HG03520 (cell line): Measurements from ENCODE around the gene E2F1.
"Not testable (repeated sequence)": the region's sequence is repeated elsewhere in the genome, so short reads cannot be mapped to it uniquely, and the experiment has no call there.

Experiments used
- ATAC-seq: cut with Tn5 transposase; IDR thresholded peaks from one replicate; pipeline ENCODE4 v1.9.1; 2021; ENCODE audit warnings: mild to moderate bottlenecking, moderate library complexity; ENCODE audit not compliant: unreplicated experiment

Gene E2F1

DNA sequence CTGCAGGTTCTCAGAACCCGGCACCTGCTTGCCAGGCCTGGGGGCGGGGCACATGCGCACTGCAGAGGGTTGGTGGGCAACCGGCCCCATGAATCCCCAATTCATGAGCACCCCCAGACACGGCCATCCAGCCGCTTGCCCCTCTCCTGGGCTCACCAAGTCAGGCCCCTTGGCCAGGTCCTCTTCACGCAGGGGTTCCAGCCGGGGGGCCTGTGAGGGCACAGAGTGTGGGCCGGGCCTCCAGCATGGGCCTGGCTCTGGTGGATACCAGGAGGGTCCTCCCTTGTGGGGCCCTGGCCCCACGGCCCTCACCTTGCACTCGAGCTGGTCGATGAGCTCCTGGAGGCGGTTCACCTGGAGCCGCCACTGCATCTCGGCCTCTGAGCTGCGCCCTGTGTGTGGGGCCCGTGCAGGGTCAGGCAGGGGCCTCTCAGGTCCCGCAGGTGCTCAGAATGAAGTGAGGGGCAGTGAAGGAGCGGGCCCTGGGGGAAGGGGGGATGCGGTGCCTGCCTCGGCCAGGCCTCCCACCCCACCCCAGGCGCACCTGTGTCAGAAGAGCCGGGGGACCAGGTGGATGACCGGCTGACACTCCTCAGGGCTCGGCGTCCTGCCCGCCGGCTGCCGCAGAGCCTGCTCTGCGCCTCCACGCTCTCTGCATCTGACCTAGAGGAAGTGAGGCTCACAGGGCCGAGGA is 26.7 kb downstream of the E2F1 start:
- no peak for ATAC-seq

DNA sequence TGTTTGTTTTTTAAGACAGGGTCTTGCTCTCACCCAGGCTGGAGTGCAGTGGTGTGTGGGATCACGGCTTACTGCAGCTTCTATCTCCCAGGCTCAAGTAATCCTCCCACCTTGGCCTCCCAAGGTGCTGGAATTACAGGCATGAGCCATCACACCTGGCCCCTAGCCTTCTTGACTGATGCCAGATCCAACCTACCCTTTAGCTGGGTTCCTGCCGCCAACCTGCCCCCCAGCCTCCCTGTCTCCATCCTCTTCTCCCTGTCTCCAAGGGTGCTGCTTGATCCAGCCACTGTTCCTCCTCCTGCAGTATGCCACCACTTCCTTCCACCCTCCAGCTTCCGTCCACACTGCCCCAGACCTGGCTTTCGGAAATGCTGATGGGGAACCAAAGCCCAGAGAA is 27.3 kb downstream of the E2F1 start:
- no peak for ATAC-seq

DNA sequence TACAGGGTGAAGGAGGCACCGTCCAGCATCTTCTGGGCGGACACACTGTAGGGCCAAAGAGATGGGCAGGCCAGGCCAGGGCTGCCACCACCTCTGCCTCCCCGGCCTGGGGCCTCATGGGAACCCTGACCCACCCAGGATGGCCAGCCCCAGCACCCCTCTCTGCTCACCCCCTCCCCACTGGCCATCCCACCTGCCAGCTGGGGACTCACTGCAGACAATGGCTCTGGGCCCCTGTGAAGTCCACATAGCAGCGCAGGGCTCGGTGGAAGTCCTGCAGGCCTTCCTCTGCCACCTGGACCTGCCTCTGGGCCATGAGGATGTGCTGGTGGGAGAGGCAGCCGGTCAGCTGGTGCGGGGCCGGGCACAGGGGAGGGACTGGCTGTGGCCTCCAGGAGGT is 27.7 kb downstream of the E2F1 start:
- ATAC-seq: no peak

DNA sequence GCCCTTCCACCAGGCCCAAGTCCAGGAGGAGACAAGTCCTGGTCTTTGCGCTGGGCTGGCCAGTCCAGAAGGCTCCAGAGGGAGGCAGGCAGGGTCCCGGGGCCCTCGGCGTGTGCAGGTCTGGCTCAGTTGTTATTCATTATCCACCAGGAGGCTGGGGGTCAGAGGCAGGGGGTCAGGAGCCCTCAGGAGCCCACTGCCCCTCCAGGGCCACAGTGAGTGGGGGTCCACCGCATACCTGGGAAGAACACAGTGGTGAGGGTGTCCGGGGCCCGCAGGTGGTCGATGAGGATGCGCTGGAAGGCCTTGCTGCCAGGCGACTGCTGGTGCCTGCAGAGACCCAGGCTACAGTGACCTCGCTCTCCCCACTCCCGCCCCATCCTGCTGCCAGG is 28.5 kb downstream of the E2F1 start:
- ATAC-seq: no peak

DNA sequence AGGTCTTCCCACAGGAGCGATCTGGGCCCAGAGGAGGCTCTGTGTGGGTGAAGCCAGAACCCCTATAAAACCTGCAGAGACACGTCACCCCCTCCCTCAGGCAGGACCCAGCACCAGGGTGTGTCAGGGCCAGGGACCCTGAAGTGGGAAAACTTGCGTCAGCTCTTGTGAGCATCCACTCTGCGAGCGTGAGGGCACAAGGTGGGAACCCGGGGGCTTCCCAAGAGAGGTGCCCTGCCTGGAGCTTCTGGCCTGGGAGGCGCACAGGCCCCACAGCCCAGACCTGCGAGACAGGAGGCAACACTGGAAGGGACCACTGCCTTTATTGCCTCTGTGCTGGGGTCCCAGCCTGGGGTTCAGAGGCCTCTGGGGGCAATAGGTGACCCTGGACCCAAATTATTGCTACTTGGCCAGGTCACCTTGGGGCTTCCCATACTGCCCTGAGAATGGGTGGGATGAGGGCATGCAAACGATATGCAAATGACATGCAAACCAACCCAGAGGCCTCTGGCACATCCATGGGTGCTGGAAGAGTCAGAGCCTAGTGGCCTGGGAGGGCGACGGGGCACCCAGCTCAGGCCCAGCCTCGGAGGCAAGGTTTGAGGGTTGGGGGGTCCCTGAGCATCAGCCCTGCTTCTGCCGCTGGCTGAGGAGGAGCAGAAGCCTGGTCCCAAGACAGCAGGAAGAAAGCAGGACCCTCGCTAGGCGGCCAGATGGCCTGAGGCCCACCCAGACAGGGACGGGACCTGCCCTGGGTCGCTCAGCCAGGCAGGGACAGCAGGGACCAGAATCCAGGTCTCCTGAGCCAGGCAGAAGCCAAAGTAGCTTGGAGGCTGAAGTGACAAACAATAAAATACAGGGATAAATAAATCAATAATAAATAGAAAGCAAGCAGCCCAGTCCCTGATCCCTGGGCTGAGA is 29.1 kb downstream of the E2F1 start:
- ATAC-seq: no peak

DNA sequence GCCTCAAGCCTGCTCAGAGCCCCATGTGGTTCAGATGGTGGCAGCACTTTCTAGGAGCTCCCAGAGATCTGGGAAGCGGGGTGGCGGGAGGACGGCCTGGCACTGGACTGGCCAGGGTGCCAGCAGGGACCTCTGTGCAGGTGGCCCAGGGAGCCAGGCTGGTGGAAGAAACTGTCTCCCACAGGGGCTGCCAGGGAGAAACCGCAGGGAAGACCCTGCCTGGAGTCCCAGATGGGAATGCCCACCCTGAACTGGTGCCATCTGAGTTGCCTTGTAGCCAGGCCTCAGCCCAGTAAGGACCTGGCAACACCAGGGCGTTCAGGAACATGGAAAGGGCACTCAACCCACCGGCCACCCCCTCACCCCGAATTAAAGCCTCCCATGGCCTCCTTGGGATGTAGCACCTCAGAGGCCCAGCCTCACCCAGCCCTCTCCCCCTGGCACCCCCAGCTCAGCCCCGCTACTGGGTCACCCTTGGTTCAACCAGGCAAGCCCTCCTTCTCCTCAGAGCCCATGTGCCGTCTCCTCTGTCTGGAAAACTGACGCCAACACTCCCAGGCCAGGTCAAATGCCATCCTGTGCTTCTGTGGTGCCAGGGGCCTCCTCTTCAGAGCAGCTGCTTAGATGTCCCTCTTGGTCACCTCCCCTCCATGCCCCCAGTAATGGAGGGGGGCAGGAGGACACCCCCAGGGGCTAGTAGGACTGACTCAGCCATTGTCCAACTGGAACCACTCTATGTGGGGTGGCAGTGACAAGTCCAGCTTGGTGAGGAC is 30.0 kb downstream of the E2F1 start:
- ATAC-seq: no peak

DNA sequence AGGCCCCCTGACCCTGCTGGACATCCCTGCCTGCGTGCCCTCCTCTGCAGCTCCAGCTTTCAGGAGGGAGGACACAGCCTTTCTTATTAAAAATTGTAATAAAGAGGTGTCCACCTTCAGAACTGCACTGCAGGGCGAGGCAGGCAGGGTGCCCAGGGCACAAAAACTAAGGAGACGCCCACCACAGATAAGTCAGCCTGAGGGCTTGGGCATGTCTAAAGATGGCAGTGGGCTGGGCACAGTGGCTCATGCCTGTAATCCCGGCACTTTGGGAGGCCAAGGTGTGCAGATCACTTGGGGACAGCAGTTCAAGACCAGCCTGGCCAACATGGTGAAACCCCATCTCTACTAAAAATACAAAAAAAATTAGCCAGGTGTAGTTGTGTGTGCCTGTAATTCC is 31.0 kb downstream of the E2F1 start:
- ATAC-seq: no peak

DNA sequence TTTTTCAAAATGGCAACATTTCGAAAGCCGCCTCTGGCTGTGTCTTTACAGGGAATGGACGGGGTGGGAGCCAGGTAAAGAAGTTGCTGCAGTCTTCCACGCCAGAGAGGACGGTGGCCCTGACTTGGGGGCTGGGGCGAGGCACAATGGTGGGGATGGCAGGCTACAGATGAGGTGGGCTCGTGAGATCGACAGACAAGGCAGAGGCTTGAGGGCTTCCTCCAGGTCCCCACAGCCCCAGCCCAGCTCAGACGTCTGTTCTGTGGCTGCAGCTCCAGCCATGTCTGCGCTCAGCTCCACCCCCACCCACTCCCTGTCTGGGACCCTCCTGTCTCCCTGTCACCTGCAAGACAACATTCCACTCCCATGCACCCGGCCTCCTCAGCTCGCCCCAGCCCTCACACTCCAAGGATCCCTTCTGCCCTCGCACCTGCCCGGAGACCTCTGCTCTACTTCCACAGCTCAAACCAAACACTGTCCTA is 31.5 kb downstream of the E2F1 start:
- no peak for ATAC-seq

DNA sequence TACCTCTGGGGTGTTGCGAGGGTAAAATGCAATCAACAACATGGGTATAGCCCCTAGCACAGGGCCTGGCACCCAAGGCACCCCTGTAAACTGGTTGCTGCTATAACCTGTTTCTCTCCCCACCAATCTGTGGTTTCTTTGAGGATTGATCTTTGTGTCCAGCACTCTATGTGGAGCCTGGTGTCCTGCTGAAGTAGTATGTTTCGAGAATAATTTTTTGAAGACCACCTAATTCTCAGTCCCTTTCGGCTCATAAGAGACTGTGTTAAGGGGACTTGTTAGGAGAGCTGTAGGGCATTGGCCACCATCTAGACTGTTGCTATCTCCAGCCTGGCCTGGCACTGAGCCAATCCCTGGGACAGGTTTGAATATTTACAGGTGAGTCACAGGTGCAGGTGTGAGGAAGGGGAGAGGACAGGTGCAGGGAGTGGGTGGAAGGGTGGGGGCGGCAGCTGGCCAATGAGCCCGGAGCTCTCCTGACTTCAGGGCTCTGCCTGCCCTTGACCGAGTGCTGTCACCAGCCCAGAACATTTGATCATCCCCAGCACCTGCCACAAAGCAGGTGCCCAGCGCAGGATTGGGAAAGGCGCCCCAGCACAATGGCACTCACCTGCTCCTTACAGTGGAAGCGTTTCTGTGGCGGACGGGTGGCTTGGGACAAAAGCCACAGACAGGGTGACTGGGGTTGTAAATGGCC is 32.1 kb downstream of the E2F1 start:
- ATAC-seq: no peak

DNA sequence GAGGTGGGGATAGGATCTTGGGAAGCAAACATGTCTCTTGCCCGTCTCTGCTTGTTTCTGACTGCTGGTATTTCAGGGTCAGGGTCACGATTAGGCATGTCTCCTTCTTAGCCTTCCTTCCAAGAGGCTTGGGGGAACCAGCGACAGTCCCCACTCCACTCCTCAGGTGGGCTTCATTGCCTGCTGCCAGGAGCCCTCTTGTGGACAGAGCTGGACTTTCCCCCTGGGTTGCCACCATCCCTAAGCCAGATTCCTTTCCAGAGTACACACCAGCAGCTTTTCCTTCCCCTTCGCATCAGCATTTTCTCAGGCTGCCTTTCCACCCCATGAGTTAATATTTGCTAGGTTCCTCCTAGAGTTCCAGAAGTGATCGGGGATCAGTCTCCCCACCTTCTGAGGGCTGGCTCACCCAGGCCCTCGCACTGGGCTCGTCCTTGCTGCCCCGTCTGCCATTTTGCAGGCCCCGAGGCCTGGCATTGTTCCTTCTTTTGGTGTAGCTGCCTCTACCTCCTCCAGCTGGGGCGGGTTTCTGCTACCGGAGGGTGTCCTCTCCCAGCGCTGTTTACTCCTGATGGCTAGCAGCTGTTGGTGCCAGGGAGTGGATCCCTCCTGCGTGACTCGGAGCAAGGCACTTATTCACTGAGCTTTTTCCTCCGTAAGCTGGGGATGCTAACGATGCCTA is 32.8 kb downstream of the E2F1 start:
- ATAC-seq: no peak

DNA sequence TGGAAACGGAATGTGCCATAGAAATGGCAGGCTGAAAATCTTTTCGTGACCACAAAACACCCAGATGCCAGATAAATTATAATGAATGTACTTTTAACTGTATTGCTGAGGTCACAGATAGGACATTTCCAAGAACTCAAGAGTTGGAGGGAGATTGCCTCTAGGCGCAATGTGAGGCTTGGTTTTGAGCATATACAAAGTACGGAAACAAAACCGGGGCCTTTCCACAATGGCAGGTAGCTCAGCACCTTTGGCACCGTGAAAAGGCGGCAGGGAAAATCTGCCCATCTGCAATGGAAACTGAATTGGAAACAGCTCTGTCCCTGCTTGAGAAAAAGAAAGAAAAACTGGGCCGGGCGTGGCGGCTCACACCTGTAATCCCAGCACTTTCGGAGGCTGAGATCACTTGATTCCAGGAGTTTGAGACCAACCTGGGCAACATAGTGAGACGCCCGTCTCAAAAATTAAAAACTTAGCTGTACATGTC is 34.6 kb downstream of the E2F1 start:
- ATAC-seq: no peak

DNA sequence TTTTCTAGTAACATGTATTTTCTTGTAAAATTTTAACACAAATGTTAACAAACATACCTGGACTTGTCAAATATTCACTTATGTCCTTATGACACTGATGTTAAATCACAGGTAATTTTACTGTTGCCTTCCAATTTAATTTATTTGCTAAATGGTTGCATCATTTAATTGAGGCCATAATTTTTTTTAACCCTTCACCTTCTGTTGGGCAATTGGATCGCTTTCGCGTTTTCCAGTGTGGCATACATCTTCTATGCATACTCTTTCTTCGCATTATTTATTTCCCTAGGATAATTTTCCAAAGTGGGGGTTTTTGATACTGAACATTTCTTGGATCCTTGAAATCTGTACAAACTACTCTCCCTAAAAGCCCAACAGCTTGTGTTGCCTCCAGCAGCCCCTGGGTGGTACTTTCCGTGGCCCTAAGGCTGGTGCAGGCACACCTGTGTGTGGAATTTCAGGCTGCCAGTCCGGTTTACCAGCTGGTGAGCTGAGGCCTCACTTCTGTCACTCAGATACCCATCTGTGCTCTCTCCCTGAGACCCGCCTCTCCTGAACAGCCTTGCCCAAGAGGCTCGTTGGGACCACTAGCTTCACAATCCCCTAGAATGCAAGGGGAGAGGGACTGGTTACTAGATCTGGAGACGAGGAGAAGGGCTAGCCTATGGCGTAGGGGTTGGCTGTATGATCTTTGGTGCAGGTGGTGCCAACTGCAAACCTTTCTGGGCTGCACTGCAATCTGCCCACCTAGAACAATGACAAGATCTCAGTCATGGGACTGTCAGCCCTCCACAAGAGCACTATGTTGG is 35.2 kb downstream of the E2F1 start:
- no peak for ATAC-seq

DNA sequence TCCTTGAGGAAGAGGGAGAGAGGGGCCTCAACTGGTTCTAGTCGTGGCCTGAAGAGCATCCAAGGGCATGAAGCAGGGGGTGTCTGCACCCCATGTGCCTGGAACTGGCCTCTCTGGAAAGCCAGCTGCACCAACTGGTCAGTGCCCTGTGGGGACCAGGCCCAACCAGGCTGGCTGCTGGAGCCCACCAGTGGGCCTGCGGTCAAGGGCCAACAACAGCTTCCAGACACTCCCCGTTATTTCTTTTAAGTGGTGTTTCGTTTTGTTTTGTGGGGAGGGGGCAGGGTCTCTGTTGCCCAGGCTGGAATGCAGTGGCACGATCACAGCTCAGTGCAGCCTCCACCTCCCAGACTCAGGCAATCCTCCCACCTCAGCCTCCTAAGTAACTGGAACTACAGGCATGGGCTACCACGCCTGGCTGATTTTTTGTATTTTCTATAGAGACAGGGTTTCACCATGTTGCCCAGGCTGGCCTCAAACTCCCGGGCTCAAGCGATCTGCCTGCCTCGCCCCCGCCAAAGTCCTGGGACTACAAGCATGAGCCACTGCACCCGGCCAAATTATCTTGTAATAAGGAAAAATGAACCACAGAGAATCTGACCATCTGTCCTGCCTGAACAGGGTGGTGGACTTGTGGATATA is 36.0 kb downstream of the E2F1 start:
- ATAC-seq: no peak

DNA sequence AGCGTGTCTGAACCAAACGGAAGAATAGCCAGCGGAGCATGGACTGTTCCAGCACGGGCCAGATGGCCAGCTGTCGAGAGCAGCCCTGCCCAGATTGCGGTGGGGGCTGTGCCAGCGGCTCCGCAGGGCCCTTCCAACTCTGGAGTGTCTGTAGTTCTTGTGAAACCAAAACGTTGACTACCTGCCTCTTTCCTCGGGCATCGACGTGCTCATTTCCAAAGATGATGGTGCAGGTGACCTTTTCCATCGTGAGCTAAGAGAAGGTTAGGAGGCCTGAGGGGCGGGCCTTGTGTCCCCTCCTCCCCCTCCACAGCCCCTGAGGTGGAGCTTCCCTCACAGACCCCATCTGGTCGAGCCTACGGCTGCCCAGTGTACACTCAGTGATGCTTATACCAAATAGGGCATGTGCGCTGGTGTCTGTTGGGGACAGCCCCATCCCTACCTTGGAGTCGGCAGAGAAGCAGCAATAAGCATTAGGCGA is 36.9 kb downstream of the E2F1 start:
- ATAC-seq: no peak

DNA sequence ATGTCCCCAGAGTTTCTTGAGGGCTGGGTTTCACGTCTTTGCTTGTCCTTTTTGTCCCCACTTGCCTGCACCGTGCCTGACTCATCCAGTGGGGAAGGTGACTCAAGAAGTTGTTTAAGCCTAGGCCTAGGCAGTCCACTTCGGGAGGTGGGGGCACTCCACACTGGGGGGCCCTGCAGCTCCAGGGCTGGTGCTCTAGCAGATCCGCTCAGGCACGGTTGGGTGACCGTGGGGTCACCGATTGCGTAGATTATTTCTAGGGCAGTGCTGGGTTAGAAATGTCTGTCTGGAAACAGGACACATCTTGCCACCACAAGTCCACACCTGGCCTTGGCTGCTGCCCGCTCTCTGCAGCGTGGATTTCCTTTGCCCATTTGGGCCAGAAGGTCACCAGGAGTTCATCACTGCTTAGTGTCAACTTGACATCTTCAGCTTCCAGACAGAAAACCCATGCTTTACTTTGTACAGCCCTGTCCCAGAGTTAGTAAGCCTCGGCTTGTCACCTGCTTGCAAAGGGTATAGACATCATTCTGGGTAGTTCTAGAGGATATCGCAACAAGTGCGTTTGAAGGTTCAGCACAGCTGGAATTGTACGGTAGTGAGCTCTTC is 37.7 kb downstream of the E2F1 start:
- no peak for ATAC-seq

DNA sequence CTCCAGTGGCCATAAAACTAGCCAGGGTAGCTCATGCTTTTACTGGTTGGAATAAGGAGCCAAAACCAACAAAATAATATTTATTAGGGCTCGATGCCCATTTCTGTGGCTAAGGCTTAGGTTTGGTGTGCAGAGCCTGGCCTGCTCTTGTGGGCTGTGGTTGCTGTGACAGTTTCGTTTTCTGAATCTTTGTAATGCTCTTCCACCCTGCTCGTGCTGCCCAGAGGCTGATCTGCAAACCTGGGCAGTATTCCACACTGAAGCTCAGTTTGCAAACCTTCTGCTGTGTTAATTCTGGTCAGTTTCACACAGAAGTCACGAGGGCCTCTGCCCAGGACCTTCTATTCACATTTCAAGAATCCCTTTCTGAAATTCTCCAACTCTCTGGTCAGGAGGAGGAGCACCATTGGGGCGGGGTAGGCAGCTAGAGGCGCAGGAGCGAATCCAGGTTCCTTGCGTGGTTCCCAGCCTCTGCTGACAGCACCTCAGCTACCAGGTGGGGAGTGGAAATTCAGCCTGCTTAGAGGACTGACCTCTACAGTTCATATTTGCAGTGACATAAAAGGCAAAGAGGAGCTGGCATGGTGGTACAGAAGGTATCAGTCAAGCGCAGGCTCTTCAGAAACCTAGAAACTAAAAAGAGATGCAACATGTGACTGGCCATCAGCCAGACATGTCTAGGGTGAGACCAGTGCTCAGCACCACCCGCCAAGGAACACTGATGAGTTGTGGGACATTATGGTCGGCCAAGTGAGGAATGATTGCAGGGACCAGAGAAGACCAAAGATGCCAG is 38.4 kb downstream of the E2F1 start:
- peak; percentile 50 for ATAC-seq

DNA sequence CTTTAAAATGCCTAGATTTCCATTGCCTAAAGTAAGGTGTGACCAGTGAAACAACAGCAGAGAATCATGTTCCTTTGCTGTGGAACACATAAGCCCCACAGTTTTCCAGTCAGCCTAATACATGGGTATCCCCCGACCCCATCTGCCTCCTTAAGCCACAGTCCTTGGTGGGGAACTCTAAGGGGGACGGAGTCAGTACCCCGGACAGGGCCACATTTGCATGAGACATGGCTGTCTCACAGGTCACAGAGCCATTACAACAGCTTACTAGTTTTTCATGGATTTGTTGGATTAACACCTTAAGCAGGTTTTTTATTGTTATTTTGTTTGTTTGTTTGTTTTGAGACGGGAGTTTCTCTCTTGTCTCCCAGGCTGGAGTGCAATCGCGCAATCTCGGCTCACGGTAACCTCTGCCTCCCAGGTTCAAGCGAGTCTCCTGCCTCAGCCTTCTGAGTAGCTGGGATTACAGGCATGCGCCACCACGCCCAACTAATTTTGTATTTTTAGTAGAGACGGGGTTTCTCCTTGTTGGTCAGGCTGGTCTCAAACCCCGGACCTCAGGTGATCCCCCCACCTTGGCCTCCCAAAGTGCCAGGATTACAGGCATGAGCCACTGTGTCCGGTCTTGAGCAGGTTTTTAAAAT is 39.1 kb downstream of the E2F1 start:
- not testable (repeated sequence) for ATAC-seq
